Lower leg skin (tissue), 3 donors: ENCODE data around the gene SUCLA2.

ENCODE experiments used
- POLR2A ChIP-seq, 2 donors: fragments of 450-650 bp; IDR thresholded peaks; one replicate each; pipeline ENCODE4 v1.6.1; 2016 to 2017; ENCODE audit warnings: antibody characterized with exemption in 2 of 2, mild to moderate bottlenecking in 1 of 2, moderate library complexity in 1 of 2
- TF ChIP-seq, protein P1 (sequence below), 3 donors: fragments of 450-650 bp; IDR thresholded peaks; one replicate each; pipeline ENCODE4 v1.5.1; 2016; ENCODE audit warnings: antibody characterized with exemption in 3 of 3, mild to moderate bottlenecking in 3 of 3, moderate library complexity in 2 of 3

DNA sequence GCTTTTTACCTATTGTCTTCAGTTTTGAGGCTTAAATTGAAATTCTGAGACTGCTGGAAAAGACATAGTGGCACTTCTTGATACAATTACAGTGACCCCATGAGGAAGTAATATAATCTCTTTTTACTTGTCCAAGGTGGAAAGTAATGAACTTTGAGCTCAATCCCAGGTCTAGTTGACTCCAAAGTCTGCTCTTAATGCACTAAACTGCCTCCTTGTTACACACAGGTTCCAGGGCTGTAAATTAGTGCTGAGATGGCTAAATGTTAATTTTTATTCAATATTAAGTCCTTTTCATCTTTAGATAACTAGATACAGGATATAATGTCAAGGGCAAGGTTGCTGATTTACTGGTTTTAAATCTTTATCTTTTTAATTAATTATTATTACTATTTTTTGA is 39.0 kb upstream of the SUCLA2 start:
- TF ChIP-seq, protein P1, sequence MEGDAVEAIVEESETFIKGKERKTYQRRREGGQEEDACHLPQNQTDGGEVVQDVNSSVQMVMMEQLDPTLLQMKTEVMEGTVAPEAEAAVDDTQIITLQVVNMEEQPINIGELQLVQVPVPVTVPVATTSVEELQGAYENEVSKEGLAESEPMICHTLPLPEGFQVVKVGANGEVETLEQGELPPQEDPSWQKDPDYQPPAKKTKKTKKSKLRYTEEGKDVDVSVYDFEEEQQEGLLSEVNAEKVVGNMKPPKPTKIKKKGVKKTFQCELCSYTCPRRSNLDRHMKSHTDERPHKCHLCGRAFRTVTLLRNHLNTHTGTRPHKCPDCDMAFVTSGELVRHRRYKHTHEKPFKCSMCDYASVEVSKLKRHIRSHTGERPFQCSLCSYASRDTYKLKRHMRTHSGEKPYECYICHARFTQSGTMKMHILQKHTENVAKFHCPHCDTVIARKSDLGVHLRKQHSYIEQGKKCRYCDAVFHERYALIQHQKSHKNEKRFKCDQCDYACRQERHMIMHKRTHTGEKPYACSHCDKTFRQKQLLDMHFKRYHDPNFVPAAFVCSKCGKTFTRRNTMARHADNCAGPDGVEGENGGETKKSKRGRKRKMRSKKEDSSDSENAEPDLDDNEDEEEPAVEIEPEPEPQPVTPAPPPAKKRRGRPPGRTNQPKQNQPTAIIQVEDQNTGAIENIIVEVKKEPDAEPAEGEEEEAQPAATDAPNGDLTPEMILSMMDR (IDR thresholded peaks at IDR 0.05) = no peak
- TF ChIP-seq POLR2A (IDR thresholded peaks at IDR 0.05) = no peak
